Astrocyte (in vitro differentiated cells and primary cell): ENCODE measurements around the gene TMPRSS6. TPM values are rescaled to one million over a fixed set of nuclear protein-coding genes. Genes with fewer than 3 reads are reported as not detected.

ENCODE experiments used
- DNase-seq: peaks from one replicate; pipeline ENCODE4 v3.0.0-alpha.2; 2010; ENCODE audit warnings: low read depth
- FAIRE-seq: peaks from 2 replicates; lab custom pipeline; 2011; peaks lifted over from hg19 to GRCh38; lab: Jason Lieb, UNC
- H2AFZ ChIP-seq: 2 replicates; pipeline ENCODE4 v1.6.0; 2012; ENCODE audit warnings: low read depth, low read length, inconsistent platforms
- H3K27ac ChIP-seq: 2 replicates; pipeline ENCODE4 v1.5.1; 2011; ENCODE audit warnings: low read depth, low read length, inconsistent platforms
- H3K27me3 ChIP-seq: 2 replicates; pipeline ENCODE4 v1.6.0; 2011; ENCODE audit warnings: low read length, inconsistent platforms; ENCODE audit not compliant: insufficient read depth
- H3K36me3 ChIP-seq: 2 replicates; pipeline ENCODE4 v1.5.1; 2011; ENCODE audit warnings: low read length, inconsistent platforms; ENCODE audit not compliant: insufficient read depth
- H3K4me1 ChIP-seq: 2 replicates; pipeline ENCODE4 v1.5.1; 2011; ENCODE audit warnings: low read length, inconsistent platforms; ENCODE audit not compliant: insufficient read depth
- H3K4me2 ChIP-seq: 2 replicates; pipeline ENCODE4 v1.6.0; 2012; ENCODE audit warnings: low read length, inconsistent platforms
- H3K4me3 ChIP-seq: 2 replicates; pipeline ENCODE4 v1.5.1; 2011; ENCODE audit warnings: low read depth, mild to moderate bottlenecking, low read length, inconsistent platforms; ENCODE audit not compliant: insufficient read depth
- H3K79me2 ChIP-seq: 2 replicates; pipeline ENCODE4 v1.6.0; 2012; ENCODE audit warnings: mild to moderate bottlenecking, low read length, inconsistent platforms; ENCODE audit not compliant: insufficient read depth
- H3K9ac ChIP-seq: 2 replicates; pipeline ENCODE4 v1.6.0; 2012; ENCODE audit warnings: mild to moderate bottlenecking, low read length, inconsistent platforms
- H3K9me3 ChIP-seq: 2 replicates; pipeline ENCODE4 v1.5.1; 2012; ENCODE audit warnings: low read depth, mild to moderate bottlenecking, low read length, inconsistent platforms; ENCODE audit not compliant: insufficient read depth
- H4K20me1 ChIP-seq: 2 replicates; pipeline ENCODE4 v1.6.0; 2012; ENCODE audit warnings: low read length, inconsistent platforms; ENCODE audit not compliant: insufficient read depth
- H3K27ac Mint-ChIP-seq: one replicate; pipeline ENCODE4 v1.8.0; 2021; ENCODE audit warnings: mild to moderate bottlenecking, mixed read lengths; ENCODE audit not compliant: unreplicated experiment
- H3K27me3 Mint-ChIP-seq: one replicate; pipeline ENCODE4 v1.8.0; 2021; ENCODE audit warnings: low read depth, mixed read lengths; ENCODE audit not compliant: unreplicated experiment
- H3K36me3 Mint-ChIP-seq: one replicate; pipeline ENCODE4 v1.8.0; 2021; ENCODE audit warnings: low read depth, mixed read lengths; ENCODE audit not compliant: unreplicated experiment
- H3K4me1 Mint-ChIP-seq: one replicate; pipeline ENCODE4 v1.8.0; 2021; ENCODE audit warnings: low read depth, mixed read lengths; ENCODE audit not compliant: unreplicated experiment
- H3K4me3 Mint-ChIP-seq: one replicate; pipeline ENCODE4 v1.8.0; 2021; ENCODE audit warnings: mild to moderate bottlenecking, moderate library complexity, mixed read lengths; ENCODE audit not compliant: unreplicated experiment
- H3K9me3 Mint-ChIP-seq: one replicate; pipeline ENCODE4 v1.8.0; 2021; ENCODE audit warnings: mild to moderate bottlenecking, mixed read lengths; ENCODE audit not compliant: unreplicated experiment
- EZH2 ChIP-seq: IDR thresholded peaks from 2 replicates; pipeline ENCODE4 v1.6.1; 2012; ENCODE audit warnings: mild to moderate bottlenecking, low read length, inconsistent platforms; ENCODE audit not compliant: insufficient read depth
- total RNA-seq: library from RNA; stranded (reverse); gene quantifications from 2 replicates; pipeline ENCODE4 v1.2.1, GENCODE V29; 2021
- TF ChIP-seq, protein P1 (sequence below): IDR thresholded peaks from 2 replicates; pipeline ENCODE4 v1.5.1; 2011; ENCODE audit warnings: low read depth, mild to moderate bottlenecking, inconsistent platforms, low read length, moderate library complexity; ENCODE audit not compliant: insufficient read depth

TMPRSS6 gene
- total RNA-seq, 1 donor from 2014 or later = not detected

DNA sequence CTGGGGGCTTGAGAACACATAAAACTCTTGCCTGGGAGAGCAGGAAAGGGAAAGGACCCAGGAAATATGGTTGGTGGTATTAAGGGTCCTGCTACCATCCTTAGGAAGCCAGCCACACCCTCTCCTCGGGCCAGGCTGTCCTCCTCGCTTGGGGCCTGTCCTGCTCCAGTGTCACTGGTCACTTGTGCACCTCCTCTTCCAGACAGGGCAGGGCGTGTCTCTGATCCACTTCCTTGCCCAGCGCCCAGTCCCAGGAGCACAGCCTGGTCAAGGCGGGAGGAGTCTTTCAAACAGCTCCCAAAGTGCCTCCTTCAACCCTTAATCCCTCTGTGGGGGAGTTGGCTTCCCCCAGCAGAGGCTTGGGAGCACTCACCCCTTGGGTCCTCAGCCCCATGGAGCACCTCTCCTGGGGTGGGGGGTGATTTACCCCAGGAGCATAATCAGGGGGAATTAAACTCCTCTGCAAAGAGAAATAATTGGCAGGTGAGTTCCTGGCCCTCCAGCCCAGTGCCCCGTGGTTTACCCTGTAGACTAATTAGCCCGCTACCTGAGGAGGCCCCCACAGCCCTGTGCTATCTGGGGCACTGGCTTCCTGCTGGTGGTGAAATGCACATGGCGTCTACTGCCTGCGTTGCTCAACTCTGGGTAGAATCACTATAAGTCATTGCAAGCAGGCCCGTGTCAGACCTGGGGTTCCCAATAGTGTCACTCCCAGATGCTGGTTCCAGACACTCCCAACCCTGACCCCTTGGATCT, 8.0 kb downstream of the TMPRSS6 start:
- Mint-ChIP-seq H3K27me3 (peaks cover 75% of the 10 kb centered on the region), H3K4me3 (no peak overlapping the region), H3K27ac (no peak overlapping the region), H3K4me1 (peaks cover 2% of the 10 kb centered on the region), H3K9me3 (peaks cover 3% of the 10 kb centered on the region), H3K36me3 (no peaks in the 10 kb centered on the region)
- H3K9me3 ChIP-seq = no peaks in the 10 kb centered on the region
- H3K4me1 ChIP-seq = no peaks in the 10 kb centered on the region
- TF ChIP-seq EZH2 = no peak
- TF ChIP-seq, protein P1, sequence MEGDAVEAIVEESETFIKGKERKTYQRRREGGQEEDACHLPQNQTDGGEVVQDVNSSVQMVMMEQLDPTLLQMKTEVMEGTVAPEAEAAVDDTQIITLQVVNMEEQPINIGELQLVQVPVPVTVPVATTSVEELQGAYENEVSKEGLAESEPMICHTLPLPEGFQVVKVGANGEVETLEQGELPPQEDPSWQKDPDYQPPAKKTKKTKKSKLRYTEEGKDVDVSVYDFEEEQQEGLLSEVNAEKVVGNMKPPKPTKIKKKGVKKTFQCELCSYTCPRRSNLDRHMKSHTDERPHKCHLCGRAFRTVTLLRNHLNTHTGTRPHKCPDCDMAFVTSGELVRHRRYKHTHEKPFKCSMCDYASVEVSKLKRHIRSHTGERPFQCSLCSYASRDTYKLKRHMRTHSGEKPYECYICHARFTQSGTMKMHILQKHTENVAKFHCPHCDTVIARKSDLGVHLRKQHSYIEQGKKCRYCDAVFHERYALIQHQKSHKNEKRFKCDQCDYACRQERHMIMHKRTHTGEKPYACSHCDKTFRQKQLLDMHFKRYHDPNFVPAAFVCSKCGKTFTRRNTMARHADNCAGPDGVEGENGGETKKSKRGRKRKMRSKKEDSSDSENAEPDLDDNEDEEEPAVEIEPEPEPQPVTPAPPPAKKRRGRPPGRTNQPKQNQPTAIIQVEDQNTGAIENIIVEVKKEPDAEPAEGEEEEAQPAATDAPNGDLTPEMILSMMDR = no peak
- H4K20me1 ChIP-seq = no peaks in the 10 kb centered on the region
- H3K4me2 ChIP-seq = no peak overlapping the region
- H3K36me3 ChIP-seq = no peaks in the 10 kb centered on the region
- no peak overlapping the region for H3K27ac ChIP-seq
- FAIRE-seq (no peak), DNase-seq (no peak)
- no peak overlapping the region for H3K9ac ChIP-seq
- H2AFZ ChIP-seq = no peak overlapping the region
- H3K4me3 ChIP-seq = no peak overlapping the region
- H3K27me3 ChIP-seq = peaks cover 30% of the 10 kb centered on the region
- H3K79me2 ChIP-seq = no peaks in the 10 kb centered on the region

DNA sequence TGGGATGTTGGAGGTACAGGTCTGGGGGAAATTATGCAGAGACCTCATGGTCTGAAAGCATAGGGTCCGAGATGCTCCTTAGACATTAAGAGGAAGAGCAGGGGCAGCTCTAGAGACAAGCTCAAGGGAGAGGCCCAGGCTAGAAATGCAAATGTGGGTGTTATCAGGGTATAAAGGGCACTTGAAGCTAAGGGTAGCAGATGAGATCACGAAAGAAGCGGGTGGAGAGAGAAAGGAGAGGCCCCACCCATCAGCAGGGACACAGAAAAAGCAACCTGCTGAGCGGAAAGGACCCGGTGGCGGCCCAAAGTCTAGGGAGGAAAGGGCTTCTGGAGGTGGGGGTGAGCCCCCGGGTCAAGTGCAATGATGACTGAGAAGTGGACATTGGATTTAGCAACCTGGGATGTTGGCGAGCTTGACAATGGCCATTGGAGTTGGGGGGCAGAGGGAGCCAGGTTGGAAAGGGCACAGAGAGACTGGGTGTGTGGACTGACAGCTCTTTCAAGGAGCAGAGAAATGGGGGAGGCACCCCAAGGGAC, 8.9 kb downstream of the TMPRSS6 start:
- no peak overlapping the region for H3K4me3 ChIP-seq
- H4K20me1 ChIP-seq = no peaks in the 10 kb centered on the region
- no peaks in the 10 kb centered on the region for H3K9me3 ChIP-seq
- no peak overlapping the region for H3K9ac ChIP-seq
- no peak overlapping the region for H3K27ac ChIP-seq
- H3K79me2 ChIP-seq = no peaks in the 10 kb centered on the region
- Mint-ChIP-seq H3K4me1 (peaks cover 2% of the 10 kb centered on the region), H3K36me3 (no peaks in the 10 kb centered on the region), H3K27ac (no peak overlapping the region), H3K9me3 (peaks cover 3% of the 10 kb centered on the region), H3K27me3 (peaks cover 75% of the 10 kb centered on the region), H3K4me3 (no peak overlapping the region)
- no peak overlapping the region for H3K4me2 ChIP-seq
- no peak for DNase-seq
- H3K4me1 ChIP-seq = no peaks in the 10 kb centered on the region
- peaks cover 34% of the 10 kb centered on the region for H3K27me3 ChIP-seq
- H3K36me3 ChIP-seq = no peaks in the 10 kb centered on the region
- TF ChIP-seq, protein P1 = no peak
- TF ChIP-seq EZH2 = no peak
- H2AFZ ChIP-seq = no peak overlapping the region
- FAIRE-seq = no peak
